Activated CD4-positive, alpha-beta T cell treated with anti-CD3 and anti-CD28 coated beads for 36 hours (primary cell): Measurements from ENCODE around the gene KRT79. TPM values are rescaled to one million over a fixed set of nuclear protein-coding genes. Genes with fewer than 3 reads are reported as not detected.

Experiments
- ATAC-seq: fragments of 200-7000 bp; cut with Tn5 transposase; one replicate; pipeline ENCODE4 v1.10.0; 2021; ENCODE audit warnings: mild to moderate bottlenecking, moderate library complexity
- CTCF ChIA-PET: fragments of 350-600 bp; sonication (Branson Sonifier 250); formaldehyde crosslinking; loops from one replicate; lab custom pipeline; 2021; ENCODE audit warnings: antibody characterized with exemption; lab: Charles Lee
- POLR2A ChIA-PET: fragments of 350-600 bp; sonication (Branson Sonifier 250); formaldehyde crosslinking; loops from one replicate; lab custom pipeline; 2021; ENCODE audit warnings: antibody characterized with exemption, inconsistent platforms; lab: Charles Lee
- DNase-seq: peaks from one replicate; pipeline ENCODE4 v3.0.0-alpha.2; 2020
- H3K27ac Mint-ChIP-seq: one replicate; pipeline ENCODE4 v1.8.0; 2021; ENCODE audit warnings: mixed read lengths
- H3K27me3 Mint-ChIP-seq: one replicate; pipeline ENCODE4 v1.8.0; 2021; ENCODE audit warnings: mixed read lengths
- H3K36me3 Mint-ChIP-seq: one replicate; pipeline ENCODE4 v1.8.0; 2021; ENCODE audit warnings: low read depth, mixed read lengths
- H3K4me1 Mint-ChIP-seq: one replicate; pipeline ENCODE4 v1.8.0; 2021; ENCODE audit warnings: mixed read lengths
- H3K4me3 Mint-ChIP-seq: one replicate; pipeline ENCODE4 v1.8.0; 2021; ENCODE audit warnings: mild to moderate bottlenecking, moderate library complexity, mixed read lengths
- H3K9me3 Mint-ChIP-seq: one replicate; pipeline ENCODE4 v1.8.0; 2021; ENCODE audit warnings: low read depth, mixed read lengths
- intact Hi-C, 2 experiments: fragments of 100-400 bp; cut with DNase I in 1 of 2; cut with micrococcal nuclease in 1 of 2; formaldehyde crosslinking; loops; one replicate each; pipeline versions ENCODE4 v1.14.2 to v1.15.1; 2022 to 2024; cut with DNase I, micrococcal nuclease
- total RNA-seq, 2 experiments: library from RNA; stranded (reverse); gene quantifications; one replicate each; pipeline ENCODE4 v1.2.3, GENCODE V29; 2021

Gene KRT79
- total RNA-seq, 2 experiments from 2014 or later = 0.09 to 0.16 TPM

DNA sequence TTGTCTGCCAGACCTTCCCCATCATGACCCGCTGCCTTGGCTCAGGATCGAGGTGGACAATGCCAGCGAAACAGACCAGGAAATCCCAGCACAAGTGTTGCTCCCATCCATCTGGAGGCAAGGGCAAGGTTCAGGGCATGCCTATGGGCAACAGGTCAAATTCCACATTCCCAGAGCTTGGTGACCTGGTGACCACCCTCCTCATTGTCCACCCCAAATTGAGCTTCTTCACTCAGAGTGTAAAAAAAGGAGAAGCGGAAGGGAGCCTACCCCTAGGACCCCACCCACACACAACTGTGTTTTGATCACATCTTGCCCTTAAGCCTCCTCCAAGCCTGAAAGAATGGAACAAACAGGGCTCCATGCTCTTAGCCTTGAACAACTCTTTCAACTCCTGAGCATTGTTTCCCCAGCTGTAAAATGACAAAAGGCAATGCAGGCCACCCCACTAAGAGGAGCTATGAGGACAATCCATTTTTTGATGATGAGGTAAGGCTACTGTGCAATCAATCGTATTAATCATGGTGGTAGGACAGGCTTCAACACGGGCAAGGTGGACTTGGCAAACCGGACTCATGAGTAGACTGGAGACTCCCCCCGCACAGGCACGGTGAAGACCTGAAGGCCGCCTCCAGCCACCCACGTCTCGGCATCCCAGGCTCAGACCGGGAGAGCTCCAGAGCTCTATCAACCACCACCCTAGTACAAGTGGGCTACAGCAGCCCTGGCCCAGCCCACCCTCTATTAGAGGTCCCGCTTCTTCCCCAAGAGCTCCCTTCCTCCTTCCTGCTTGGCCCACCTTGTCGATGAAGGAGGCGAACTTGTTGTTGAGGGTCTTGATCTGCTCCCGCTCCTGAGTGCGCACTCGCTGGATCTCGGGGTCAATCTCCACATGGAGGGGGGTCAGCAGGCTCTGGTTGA lies 866 bp downstream of the KRT79 start:
- CTCF ChIA-PET = interaction anchor here (0.6 to 1.5 kb wide), 5 partner anchors 37 to 608 kb away, joined by 3 to 4 read pairs (median 3); no protein-coding TSS in a partner anchor
- ATAC-seq = no peak
- peaks cover 34% of the 10 kb centered on the region for H3K4me1 Mint-ChIP-seq

DNA sequence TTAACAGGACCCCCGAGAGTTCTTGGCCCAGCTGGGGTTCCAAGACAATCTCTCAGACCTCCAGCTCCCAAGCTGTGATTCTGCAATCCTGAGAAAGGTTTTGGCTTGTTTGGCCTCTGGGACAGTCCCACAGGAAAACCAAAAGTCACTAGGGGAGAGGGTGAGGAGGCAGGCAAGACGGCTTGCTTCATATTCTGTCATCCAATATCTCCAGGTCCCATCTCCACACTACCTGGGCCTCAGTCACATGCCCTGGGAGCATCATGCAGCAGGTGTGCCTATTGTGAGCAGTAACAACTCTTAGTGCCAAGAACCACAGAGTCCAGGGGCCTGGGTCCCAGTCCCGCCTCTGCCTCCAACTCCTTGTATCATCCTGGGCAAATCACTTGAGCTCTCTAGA lies 1.7 kb downstream of the KRT79 start:
- H3K9me3 Mint-ChIP-seq = no peaks in the 10 kb centered on the region
- H3K27me3 Mint-ChIP-seq = no peaks in the 10 kb centered on the region
- H3K27ac Mint-ChIP-seq = no peak overlapping the region
- intact Hi-C loops = no loop called here
- no peak overlapping the region for H3K4me3 Mint-ChIP-seq
- CTCF ChIA-PET = interaction anchor here (0.7 kb wide), 1 partner anchor 221 kb away, joined by 3 read pairs; no protein-coding TSS in a partner anchor
- no peak for DNase-seq
- POLR2A ChIA-PET = no interaction called here
- no peak for ATAC-seq
- no peaks in the 10 kb centered on the region for H3K36me3 Mint-ChIP-seq
- peaks cover 31% of the 10 kb centered on the region for H3K4me1 Mint-ChIP-seq

More for the DNA sequence above, 866 bp downstream of the KRT79 start:
- no peaks in the 10 kb centered on the region for H3K9me3 Mint-ChIP-seq
- no peak overlapping the region for H3K4me3 Mint-ChIP-seq
- POLR2A ChIA-PET = no interaction called here
- no peaks in the 10 kb centered on the region for H3K36me3 Mint-ChIP-seq
- H3K27me3 Mint-ChIP-seq = no peaks in the 10 kb centered on the region
- no peak overlapping the region for H3K27ac Mint-ChIP-seq
- intact Hi-C loops = no loop called here
- no peak for DNase-seq

DNA sequence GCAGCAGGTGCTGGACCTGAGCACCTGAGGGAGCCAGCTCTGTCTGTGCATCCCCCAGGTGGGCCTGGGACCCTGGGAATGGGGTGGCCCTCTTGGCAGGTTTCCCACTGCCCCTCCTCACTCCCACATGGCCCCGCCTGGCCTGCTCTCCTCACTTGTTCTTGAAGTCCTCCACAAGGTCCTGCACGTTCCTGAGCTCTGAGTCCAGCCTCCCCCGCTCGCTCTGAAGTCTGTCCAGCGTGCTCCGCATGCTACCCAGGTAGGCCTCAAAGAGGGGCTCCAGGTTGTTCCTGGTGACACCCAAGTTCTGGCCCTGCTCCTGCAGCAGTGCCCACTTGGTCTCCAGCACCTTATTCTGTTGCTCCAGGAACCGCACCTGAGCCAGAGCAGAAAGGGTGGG lies 2.9 kb downstream of the KRT79 start:
- no peak for ATAC-seq
- H3K27me3 Mint-ChIP-seq = no peaks in the 10 kb centered on the region
- H3K36me3 Mint-ChIP-seq = no peaks in the 10 kb centered on the region
- DNase-seq = no peak
- CTCF ChIA-PET = interaction anchor here (0.6 to 1.3 kb wide), 3 partner anchors 10 to 49 kb away, joined by 3 to 4 read pairs (median 4); no protein-coding TSS in a partner anchor
- H3K4me1 Mint-ChIP-seq = peaks cover 19% of the 10 kb centered on the region
- H3K9me3 Mint-ChIP-seq = no peaks in the 10 kb centered on the region
- no peak overlapping the region for H3K4me3 Mint-ChIP-seq
- POLR2A ChIA-PET = no interaction called here
- intact Hi-C loops = no loop called here
- H3K27ac Mint-ChIP-seq = no peak overlapping the region

DNA sequence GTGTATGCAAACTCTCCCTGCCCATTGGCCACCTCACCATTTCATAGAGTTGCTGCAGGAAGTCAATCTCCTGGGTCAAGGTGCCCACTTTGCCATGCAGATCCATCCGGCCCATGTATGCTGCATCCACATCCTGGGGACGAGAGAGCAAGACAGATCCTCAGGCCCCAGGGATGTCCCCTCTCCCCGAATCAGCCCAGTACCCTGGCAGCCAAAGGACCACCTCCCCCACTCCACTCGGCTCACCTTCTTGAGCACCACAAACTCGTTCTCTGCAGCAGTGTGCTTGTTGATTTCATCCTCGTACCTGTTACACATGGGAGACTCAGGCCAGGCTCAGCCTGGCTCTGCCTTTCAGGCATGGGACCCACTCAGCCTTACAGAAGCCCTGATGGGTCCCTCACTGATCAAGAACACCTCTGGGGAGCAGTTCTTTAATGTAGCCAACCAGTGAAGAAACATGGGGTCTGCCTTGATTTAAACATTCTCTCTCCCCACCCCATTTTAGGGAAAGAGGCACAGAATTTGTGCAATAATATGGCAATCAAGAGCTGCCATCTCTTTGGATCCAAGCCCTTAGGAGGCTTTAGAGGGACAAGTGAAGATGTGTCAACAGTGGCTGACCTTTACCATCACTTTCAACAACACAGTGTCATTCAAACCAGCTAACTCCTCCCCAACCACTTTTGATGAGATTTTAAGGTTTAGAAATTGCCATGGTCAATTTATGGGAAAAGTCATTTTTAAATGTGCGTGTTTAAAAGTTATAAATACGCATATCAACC lies 3.9 kb downstream of the KRT79 start:
- ChIA-PET POLR2A (no interaction called here), CTCF (interaction anchor here (1.0 to 1.3 kb wide), 3 partner anchors 9 to 50 kb away, joined by 3 to 5 read pairs (median 4); no protein-coding TSS in a partner anchor)
- H3K27me3 Mint-ChIP-seq = no peaks in the 10 kb centered on the region
- DNase-seq = no peak
- no peak overlapping the region for H3K27ac Mint-ChIP-seq
- intact Hi-C loops = no loop called here
- no peaks in the 10 kb centered on the region for H3K36me3 Mint-ChIP-seq
- no peaks in the 10 kb centered on the region for H3K9me3 Mint-ChIP-seq
- no peak overlapping the region for H3K4me3 Mint-ChIP-seq
- no peak for ATAC-seq
- H3K4me1 Mint-ChIP-seq = peaks cover 8% of the 10 kb centered on the region

DNA sequence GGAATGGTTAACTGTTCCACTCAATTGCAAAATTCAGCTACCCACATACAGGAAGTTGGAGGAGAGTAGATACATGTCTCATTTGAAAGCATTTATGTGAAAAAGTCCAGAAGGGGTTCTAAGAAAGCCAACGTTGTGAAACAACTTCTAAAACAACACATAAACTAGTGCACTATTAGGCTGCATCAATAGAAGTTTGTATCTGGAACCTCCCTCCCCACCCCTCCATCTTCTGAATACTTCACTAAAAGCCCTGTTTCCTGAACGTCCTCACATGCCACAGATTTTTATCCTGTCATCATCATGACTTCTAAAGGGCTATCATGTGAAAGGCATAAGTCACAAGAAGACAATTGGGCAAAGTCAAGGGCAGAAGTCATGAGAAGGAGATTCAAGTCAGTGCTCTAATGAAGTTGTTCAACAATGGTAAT lies 5.5 kb downstream of the KRT79 start:
- no peak for ATAC-seq
- DNase-seq = no peak
- ChIA-PET POLR2A (no interaction called here), CTCF (interaction anchor here (1.4 kb wide), 1 partner anchor 152 kb away, joined by 3 read pairs; no protein-coding TSS in a partner anchor)
- no peak overlapping the region for H3K27ac Mint-ChIP-seq
- peaks cover 7% of the 10 kb centered on the region for H3K4me1 Mint-ChIP-seq
- no peaks in the 10 kb centered on the region for H3K9me3 Mint-ChIP-seq
- H3K4me3 Mint-ChIP-seq = no peak overlapping the region
- intact Hi-C loops = no loop called here
- no peaks in the 10 kb centered on the region for H3K36me3 Mint-ChIP-seq
- H3K27me3 Mint-ChIP-seq = no peaks in the 10 kb centered on the region

DNA sequence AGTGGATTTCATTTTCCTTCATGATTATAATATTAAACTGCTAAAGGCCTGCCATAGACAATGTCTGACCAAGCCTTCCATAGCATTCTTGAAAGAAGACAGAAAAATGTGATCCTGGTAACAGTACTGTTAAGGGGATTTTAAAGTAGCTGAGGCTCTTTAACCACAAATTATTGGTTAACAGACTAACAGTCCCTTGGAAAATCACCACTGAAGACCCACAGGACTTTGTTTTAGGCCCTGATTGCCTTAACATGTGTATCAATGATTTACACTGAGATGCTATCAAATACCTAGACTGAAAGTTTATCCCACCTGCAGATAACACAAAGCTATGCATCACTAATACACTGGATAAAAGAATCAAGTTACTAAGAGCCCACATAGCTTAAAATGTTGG lies 6.0 kb downstream of the KRT79 start:
- peaks cover 7% of the 10 kb centered on the region for H3K4me1 Mint-ChIP-seq
- CTCF ChIA-PET = interaction anchor here (1.4 kb wide), 1 partner anchor 152 kb away, joined by 3 read pairs; no protein-coding TSS in a partner anchor
- DNase-seq = no peak
- POLR2A ChIA-PET = no interaction called here
- no peaks in the 10 kb centered on the region for H3K36me3 Mint-ChIP-seq
- H3K9me3 Mint-ChIP-seq = no peaks in the 10 kb centered on the region
- intact Hi-C loops = no loop called here
- no peak overlapping the region for H3K4me3 Mint-ChIP-seq
- ATAC-seq = no peak
- no peak overlapping the region for H3K27ac Mint-ChIP-seq
- H3K27me3 Mint-ChIP-seq = no peaks in the 10 kb centered on the region

DNA sequence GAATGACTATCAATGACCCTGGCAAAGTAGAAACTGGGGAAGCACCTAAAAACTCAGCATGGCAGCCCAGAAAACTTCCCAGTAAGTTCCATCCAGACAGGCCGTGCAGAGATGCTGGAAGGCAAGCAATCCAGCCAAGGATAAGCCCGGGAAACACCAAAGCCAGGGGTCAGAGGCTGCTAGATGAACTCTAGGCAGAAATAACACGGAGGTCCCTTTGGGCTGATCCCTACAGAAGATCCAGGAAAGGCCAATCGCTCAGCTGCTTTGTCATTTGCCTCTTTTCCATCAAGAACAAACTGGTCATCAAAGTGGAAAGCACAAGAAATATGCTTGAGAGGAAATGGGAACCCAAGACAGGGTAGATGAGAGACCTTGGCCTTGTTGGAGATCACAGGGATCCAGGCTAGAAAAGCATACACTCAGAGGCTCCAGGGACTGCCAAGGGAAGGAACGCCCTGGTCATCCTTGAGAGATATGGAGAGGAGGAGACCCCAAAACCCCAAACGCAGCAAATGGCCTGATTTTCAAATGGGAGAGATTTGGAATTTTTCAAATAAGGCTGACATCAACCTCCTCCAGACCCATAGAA lies 6.5 kb downstream of the KRT79 start:
- no peak overlapping the region for H3K4me3 Mint-ChIP-seq
- H3K27me3 Mint-ChIP-seq = no peaks in the 10 kb centered on the region
- H3K9me3 Mint-ChIP-seq = no peaks in the 10 kb centered on the region
- ChIA-PET CTCF (no interaction called here), POLR2A (no interaction called here)
- ATAC-seq = no peak
- no peaks in the 10 kb centered on the region for H3K36me3 Mint-ChIP-seq
- intact Hi-C loops = no loop called here
- no peak for DNase-seq
- H3K4me1 Mint-ChIP-seq = peaks cover 7% of the 10 kb centered on the region
- no peak overlapping the region for H3K27ac Mint-ChIP-seq

DNA sequence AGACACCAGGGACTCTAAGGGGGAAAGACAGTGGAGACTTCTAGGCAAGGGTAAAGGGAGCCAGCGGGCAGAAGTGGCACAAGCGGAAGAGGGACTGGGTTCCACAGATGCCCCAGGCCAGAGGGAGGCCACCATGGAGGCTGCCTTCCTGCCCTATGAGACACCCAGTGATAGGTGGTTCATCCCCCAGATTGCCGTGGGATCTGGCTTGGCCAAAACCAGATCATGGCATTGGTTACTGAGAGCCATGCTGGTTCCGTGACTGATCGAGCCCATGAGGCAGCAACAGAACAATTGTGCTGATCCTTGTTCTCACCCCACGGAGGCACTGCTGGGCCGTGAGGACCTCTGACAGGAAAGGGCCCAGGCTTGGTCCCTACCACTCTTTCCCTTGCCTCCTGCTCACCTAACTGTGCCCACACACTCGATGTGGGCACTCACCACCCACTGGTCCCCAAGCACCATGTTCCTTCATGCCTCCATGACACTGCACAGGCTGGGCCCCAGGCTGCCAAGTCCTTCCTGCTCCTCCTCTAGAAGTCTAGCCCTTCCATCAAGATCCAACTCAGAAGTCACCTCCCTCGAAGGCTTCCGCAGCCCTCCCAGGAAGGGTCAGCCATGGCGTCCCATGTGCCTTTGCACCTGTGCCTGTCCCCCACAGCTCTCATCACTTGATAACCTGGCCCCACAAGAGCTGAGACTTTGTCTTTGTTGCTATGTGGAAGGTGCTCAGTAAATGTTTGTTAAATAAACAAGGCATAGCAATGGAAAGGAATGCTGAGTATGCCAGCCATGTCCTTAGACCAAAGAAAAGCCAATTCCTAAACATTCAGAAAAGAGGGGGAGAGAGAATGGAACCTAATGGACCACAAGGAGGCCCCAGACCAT lies 7.3 kb downstream of the KRT79 start:
- ChIA-PET POLR2A (no interaction called here), CTCF (interaction anchor here (0.6 kb wide), 2 partner anchors 93 to 432 kb away, joined by 3 to 6 read pairs; no protein-coding TSS in a partner anchor)
- DNase-seq (no peak), ATAC-seq (no peak)
- H3K4me3 Mint-ChIP-seq = no peak overlapping the region
- intact Hi-C loops = no loop called here
- H3K27me3 Mint-ChIP-seq = no peaks in the 10 kb centered on the region
- H3K9me3 Mint-ChIP-seq = no peaks in the 10 kb centered on the region
- H3K36me3 Mint-ChIP-seq = no peaks in the 10 kb centered on the region
- no peak overlapping the region for H3K27ac Mint-ChIP-seq
- peaks cover 7% of the 10 kb centered on the region for H3K4me1 Mint-ChIP-seq

DNA sequence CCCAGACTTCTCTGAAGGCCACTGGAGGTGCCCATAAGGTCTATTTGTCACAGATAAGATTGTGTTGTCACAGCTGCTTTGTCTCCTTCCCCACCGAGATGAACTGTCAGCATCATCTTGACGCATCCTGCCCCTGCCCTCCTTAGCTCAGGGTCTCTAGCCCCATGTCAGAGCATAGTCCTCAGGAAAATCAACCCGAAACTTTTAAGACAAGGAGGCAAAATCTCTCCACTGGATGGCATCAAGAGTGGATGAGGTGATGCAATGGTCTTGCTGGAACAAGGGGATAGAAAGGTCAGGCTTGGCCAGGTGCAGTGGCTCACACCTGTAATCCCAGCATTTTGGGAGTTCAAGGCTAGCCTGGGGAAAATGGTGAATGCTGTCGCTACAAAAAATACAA lies 8.2 kb downstream of the KRT79 start:
- no peak for DNase-seq
- CTCF ChIA-PET = interaction anchor here (0.6 to 0.7 kb wide), 2 partner anchors 92 to 1676 kb away, joined by 3 to 6 read pairs; no protein-coding TSS in a partner anchor
- intact Hi-C loops = no loop called here
- H3K4me1 Mint-ChIP-seq = peaks cover 7% of the 10 kb centered on the region
- no peak for ATAC-seq
- H3K9me3 Mint-ChIP-seq = no peaks in the 10 kb centered on the region
- H3K36me3 Mint-ChIP-seq = no peaks in the 10 kb centered on the region
- H3K27ac Mint-ChIP-seq = no peak overlapping the region
- H3K4me3 Mint-ChIP-seq = no peak overlapping the region
- POLR2A ChIA-PET = no interaction called here
- H3K27me3 Mint-ChIP-seq = no peaks in the 10 kb centered on the region

DNA sequence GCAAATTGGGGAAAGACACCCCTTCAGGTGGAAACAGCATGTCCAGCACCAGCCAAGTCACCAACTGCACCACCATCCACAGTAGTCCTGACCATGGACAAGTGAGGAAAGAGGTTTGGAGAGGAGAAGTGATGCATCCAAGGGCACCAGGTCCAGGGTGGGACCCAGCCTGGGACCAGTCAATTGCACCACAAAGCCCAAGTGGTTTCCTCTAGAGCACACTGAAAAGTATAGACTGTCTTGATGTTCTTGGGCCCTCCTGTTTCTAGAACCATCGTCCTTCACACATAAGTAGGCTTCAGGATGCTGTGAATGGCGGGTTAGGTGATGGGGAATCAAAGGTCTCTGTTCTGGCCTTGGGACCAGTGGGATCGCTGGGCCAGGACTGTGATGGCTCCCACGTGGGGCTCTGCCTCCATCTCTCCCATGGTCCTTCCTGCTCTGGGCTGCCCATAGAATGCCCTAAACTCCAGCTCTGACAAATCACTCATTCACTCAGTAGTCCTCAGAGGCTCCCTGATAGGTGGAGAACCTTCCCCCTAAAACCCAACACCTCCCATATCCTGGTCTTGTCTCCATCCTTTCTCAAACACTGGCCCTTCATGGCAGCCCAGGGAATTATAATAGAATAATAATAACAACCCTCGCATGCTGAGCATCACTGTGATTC lies 9.2 kb downstream of the KRT79 start:
- H3K36me3 Mint-ChIP-seq = no peaks in the 10 kb centered on the region
- no peak for ATAC-seq
- no peak overlapping the region for H3K27ac Mint-ChIP-seq
- DNase-seq = no peak
- POLR2A ChIA-PET = no interaction called here
- CTCF ChIA-PET = interaction anchor here (0.6 to 1.0 kb wide), 3 partner anchors 21 to 99 kb away, joined by 3 to 4 read pairs (median 3); no protein-coding TSS in a partner anchor
- H3K4me1 Mint-ChIP-seq = peaks cover 7% of the 10 kb centered on the region
- intact Hi-C loops = no loop called here
- H3K9me3 Mint-ChIP-seq = no peaks in the 10 kb centered on the region
- H3K4me3 Mint-ChIP-seq = no peak overlapping the region
- no peaks in the 10 kb centered on the region for H3K27me3 Mint-ChIP-seq
